WERI-Rb-1 (cell line): Measurements from ENCODE around the gene CCDC134.
"Not testable (repeated sequence)": the region's sequence is repeated elsewhere in the genome, so short reads cannot be mapped to it uniquely, and the experiment has no call there.

Experiments
- DNase-seq: peaks from one replicate; pipeline ENCODE4 v3.0.0-alpha.2; 2020
- H3K27ac ChIP-seq: fragments of 250-450 bp; sonication (Bioruptor Pico); 2 replicates; pipeline ENCODE4 v1.5.1; 2020; ENCODE audit warnings: mild to moderate bottlenecking, moderate library complexity
- H3K27me3 ChIP-seq: fragments of 250-450 bp; sonication (Bioruptor Pico); 2 replicates; pipeline ENCODE4 v1.5.1; 2021; ENCODE audit warnings: mild to moderate bottlenecking, low read depth, moderate library complexity; ENCODE audit not compliant: insufficient read depth, severe bottlenecking
- H3K36me3 ChIP-seq: fragments of 250-450 bp; sonication (Bioruptor Pico); 2 replicates; pipeline ENCODE4 v1.5.1; 2020; ENCODE audit warnings: mild to moderate bottlenecking, moderate library complexity
- H3K4me3 ChIP-seq: 2 replicates; pipeline ENCODE4 v1.5.1; 2011; ENCODE audit warnings: low read depth, mild to moderate bottlenecking, control low read depth, low read length
- H3K9me3 ChIP-seq: fragments of 250-450 bp; sonication (Bioruptor Pico); 2 replicates; pipeline ENCODE4 v1.5.1; 2021; ENCODE audit warnings: mild to moderate bottlenecking, moderate library complexity; ENCODE audit not compliant: severe bottlenecking
- TF ChIP-seq, protein P1 (sequence below): IDR thresholded peaks from 2 replicates; pipeline ENCODE4 v1.5.1; 2011; ENCODE audit warnings: low read depth, mild to moderate bottlenecking, control low read depth, inconsistent platforms, low read length

CCDC134 gene

DNA sequence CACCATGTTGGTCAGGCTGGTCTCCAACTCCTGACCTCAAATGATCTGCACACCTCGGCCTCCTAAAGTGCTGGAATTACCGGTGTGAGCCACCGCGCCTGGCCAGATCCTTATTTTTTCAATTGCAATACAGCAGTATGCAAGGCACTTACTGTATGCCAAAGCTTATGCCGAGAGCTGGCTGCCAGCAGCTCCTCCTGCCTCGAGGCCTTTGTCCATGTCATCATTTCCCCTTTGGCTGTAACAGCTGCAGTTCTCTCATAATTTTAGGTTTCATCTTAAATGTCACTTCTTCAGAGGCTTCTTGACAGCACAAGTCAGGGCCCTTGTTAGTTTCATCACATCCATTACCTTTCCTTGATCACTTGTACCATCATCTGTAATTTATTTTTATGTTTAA, 30.9 kb downstream of the CCDC134 start:
- H3K9me3 ChIP-seq: no peaks in the 10 kb centered on the region
- no peaks in the 10 kb centered on the region for H3K27me3 ChIP-seq
- peaks cover 36% of the 10 kb centered on the region for H3K36me3 ChIP-seq
- no peak overlapping the region for H3K4me3 ChIP-seq
- TF ChIP-seq, protein P1, sequence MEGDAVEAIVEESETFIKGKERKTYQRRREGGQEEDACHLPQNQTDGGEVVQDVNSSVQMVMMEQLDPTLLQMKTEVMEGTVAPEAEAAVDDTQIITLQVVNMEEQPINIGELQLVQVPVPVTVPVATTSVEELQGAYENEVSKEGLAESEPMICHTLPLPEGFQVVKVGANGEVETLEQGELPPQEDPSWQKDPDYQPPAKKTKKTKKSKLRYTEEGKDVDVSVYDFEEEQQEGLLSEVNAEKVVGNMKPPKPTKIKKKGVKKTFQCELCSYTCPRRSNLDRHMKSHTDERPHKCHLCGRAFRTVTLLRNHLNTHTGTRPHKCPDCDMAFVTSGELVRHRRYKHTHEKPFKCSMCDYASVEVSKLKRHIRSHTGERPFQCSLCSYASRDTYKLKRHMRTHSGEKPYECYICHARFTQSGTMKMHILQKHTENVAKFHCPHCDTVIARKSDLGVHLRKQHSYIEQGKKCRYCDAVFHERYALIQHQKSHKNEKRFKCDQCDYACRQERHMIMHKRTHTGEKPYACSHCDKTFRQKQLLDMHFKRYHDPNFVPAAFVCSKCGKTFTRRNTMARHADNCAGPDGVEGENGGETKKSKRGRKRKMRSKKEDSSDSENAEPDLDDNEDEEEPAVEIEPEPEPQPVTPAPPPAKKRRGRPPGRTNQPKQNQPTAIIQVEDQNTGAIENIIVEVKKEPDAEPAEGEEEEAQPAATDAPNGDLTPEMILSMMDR: no peak
- peak overlapping the region; percentile 6; the same call in 1 of the 2 replicates for H3K27ac ChIP-seq
- DNase-seq: no peak

GRCh38 chr22:41831828-41832552, 31.5 kb downstream of the CCDC134 start:
- Histone ChIP-seq H3K36me3 (peaks cover 37% of the 10 kb centered on the region), H3K27ac (peak overlapping the region; percentile 90), H3K4me3 (peak overlapping the region; percentile 33), H3K9me3 (no peaks in the 10 kb centered on the region), H3K27me3 (no peaks in the 10 kb centered on the region)
- TF ChIP-seq, protein P1: no peak
- no peak for DNase-seq

GRCh38 chr22:41832553-41833368, 32.3 kb downstream of the CCDC134 start, which contains the start of gene SREBF2:
TSS of gene SREBF2 (plus strand) at chr22:41833105. CDS start at chr22:41833271, 166 bp downstream.
- Histone ChIP-seq H3K9me3 (no peaks in the 10 kb centered on the region), H3K4me3 (peak within 1 kb of the TSS; percentile 93), H3K36me3 (peaks cover 41% of the 10 kb centered on the region), H3K27ac (peak within 1 kb of the TSS; percentile 97), H3K27me3 (no peaks in the 10 kb centered on the region)
- peak; percentile 100 for DNase-seq
- TF ChIP-seq, protein P1: no peak

- Histone ChIP-seq H3K27ac (peak overlapping the region; percentile 97), H3K36me3 (peaks cover 49% of the 10 kb centered on the region), H3K4me3 (peak overlapping the region; percentile 93), H3K9me3 (no peaks in the 10 kb centered on the region), H3K27me3 (no peaks in the 10 kb centered on the region)
- peak; percentile 22 for DNase-seq
- TF ChIP-seq, protein P1: no peak
Measured at GRCh38 chr22:41833369-41834004, 33.0 kb downstream of the CCDC134 start.

DNA sequence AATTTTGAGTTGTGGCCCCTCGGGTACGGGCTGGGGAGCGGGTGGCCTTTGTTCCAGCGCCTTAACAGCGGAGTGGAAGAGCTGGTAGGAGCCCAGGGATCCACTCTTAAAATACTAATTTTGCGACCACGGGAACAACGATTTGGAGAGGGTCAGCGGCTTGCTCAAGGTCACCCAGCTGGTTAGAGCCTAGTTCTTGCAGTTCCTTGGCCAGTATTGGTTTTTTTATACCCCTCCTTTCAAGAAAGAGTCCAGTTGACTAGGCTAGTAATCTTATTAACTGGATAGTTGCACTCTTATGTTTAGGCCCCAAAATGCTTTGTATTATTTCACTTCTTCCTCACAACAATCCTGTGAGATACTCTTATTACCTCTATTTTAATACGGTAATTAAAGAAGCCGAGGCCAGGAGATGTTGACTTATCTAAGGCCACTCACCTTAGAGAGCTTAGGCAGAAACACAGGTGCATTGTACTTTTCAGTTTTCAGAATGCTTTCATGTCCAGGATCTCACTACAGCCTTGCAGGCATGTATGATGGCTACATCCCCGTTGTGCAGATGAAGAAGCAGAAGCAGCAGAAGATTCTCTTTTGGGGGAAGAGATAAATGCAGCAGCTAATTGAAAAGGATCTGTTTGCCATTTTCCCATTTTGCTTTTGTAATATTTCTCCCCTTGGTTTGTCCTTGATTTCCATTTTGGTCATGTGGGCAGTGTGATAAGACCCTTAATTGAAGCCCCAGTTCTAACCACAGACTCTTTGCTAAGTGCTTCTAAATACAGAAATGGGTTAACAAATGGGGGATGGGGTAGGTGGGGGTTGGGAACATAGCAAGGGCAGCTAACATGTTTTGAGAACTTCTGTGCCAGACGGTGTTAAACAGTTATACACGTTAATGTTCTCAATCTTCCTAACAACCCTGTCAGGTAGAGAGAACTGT, 33.8 kb downstream of the CCDC134 start:
- peak overlapping the region; percentile 93 for H3K4me3 ChIP-seq
- H3K27ac ChIP-seq: peak overlapping the region; percentile 97
- H3K36me3 ChIP-seq: peaks cover 56% of the 10 kb centered on the region
- no peaks in the 10 kb centered on the region for H3K9me3 ChIP-seq
- TF ChIP-seq, protein P1: no peak
- no peak for DNase-seq
- no peaks in the 10 kb centered on the region for H3K27me3 ChIP-seq

DNA sequence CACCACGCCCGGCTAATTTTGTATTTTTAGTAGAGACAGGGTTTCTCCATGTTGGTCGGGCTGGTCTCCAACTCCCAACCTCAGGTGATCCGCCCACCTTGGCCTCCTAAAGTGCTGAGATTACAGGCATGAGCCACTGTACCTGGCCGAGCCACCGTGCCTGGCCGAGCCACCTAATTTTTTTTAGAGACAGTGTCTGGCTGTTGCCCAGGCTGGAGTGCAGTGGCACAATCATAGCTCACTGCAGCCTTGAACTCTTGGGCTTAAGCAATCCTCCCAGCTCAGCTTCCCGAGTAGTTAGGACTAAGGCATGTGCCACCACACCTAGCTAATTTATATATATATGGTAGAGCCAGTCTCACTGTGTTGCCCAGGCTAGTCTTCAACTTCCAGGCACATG, 35.0 kb downstream of the CCDC134 start:
- peaks cover 61% of the 10 kb centered on the region for H3K36me3 ChIP-seq
- not testable (repeated sequence) for H3K9me3 ChIP-seq, H3K27me3 ChIP-seq, DNase-seq, H3K27ac ChIP-seq, H3K4me3 ChIP-seq
